Measurements from ENCODE around the gene SLC9A9.

GRCh38 chr3:143442814-143443447 lies 405.3 kb downstream of the SLC9A9 start:
- TF ChIP-seq POLR2A (IDR thresholded peaks at IDR 0.05; ENCODE audit: extremely low read depth, insufficient read length), result no peak
- TF ChIP-seq CTCF (IDR thresholded peaks at IDR 0.05; ENCODE audit: low read depth, low read length), result no peak
- no peak for TF ChIP-seq MAX (IDR thresholded peaks at IDR 0.05; ENCODE audit: low read depth, low read length)

Measured in NB4 (cell line).